Lower lobe of right lung (tissue), 2 donors: ENCODE data around the gene RBP4. TPM values are rescaled to one million over a fixed set of nuclear protein-coding genes. Genes with fewer than 3 reads are reported as not detected.
A peak's percentile ranks its signal among the peaks of the same experiment; 100 is the strongest.

Experiments
- ATAC-seq, 2 donors: fragments of 200-7000 bp; cut with Tn5 transposase; one replicate each; pipeline ENCODE4 v1.9.1; 2020 to 2022; ENCODE audit warnings: mild to moderate bottlenecking in 2 of 2, moderate library complexity in 2 of 2
- DNase-seq: peaks from one replicate; pipeline ENCODE4 v3.0.0-alpha.2; 2020
- H3K27ac ChIP-seq: fragments of 200-600 bp; one replicate; pipeline ENCODE4 v1.8.0; 2022
- H3K27me3 ChIP-seq: fragments of 200-600 bp; one replicate; pipeline ENCODE4 v1.8.0; 2022; ENCODE audit warnings: low read depth
- H3K36me3 ChIP-seq: fragments of 200-600 bp; one replicate; pipeline ENCODE4 v1.8.0; 2022; ENCODE audit warnings: mild to moderate bottlenecking
- H3K4me1 ChIP-seq: fragments of 200-600 bp; one replicate; pipeline ENCODE4 v1.8.0; 2022
- H3K4me3 ChIP-seq: fragments of 200-600 bp; one replicate; pipeline ENCODE4 v1.8.0; 2022; ENCODE audit warnings: mild to moderate bottlenecking
- H3K9me3 ChIP-seq: fragments of 200-600 bp; one replicate; pipeline ENCODE4 v1.8.0; 2022
- intact Hi-C: fragments of 100-400 bp; cut with DNase I; formaldehyde crosslinking; loops from one replicate; pipeline ENCODE4 v1.11.0; 2022
- total RNA-seq: library from RNA; stranded (reverse); fragmentation: NEBNext Ultra II Directional; extraction: Animal tissue kit (Norgen Biotek cat#: 25700); gene quantifications from one replicate; pipeline ENCODE4 v1.2.1, GENCODE V29; 2021
- TF ChIP-seq, protein P1 (sequence below): fragments of 200-600 bp; IDR thresholded peaks from one replicate; pipeline ENCODE4 v1.8.0; 2022; ENCODE audit warnings: antibody characterized with exemption, mild to moderate bottlenecking
- donor health status: DM: no; HTN: yes; CAD: no; lungs with severe emphysema.

Gene RBP4
- total RNA-seq, 1 donor from 2014 or later = 17.4 TPM

DNA sequence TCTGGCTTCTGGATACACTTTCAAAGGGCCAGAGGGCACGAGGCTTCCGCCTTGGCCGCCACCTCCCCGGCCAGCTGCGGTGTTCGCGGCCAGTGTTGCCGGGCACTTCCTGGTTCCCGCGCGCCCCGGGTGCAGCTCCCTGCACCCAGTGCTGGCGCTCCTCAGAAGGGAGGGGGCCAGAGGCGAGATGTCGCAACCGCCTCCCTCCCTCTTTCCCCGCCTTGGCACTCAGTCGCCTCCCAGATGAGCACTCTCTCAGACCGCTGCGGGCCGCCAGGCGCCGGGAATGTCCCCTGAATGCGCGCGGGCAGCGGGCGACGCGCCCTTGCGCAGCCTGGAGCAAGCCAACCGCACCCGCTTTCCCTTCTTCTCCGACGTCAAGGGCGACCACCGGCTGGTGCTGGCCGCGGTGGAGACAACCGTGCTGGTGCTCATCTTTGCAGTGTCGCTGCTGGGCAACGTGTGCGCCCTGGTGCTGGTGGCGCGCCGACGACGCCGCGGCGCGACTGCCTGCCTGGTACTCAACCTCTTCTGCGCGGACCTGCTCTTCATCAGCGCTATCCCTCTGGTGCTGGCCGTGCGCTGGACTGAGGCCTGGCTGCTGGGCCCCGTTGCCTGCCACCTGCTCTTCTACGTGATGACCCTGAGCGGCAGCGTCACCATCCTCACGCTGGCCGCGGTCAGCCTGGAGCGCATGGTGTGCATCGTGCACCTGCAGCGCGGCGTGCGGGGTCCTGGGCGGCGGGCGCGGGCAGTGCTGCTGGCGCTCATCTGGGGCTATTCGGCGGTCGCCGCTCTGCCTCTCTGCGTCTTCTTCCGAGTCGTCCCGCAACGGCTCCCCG, 34.4 kb downstream of the RBP4 start, which contains the start of gene FFAR4:
Gene FFAR4, plus strand, starts transcription at position 231 of the 842 bp plus-strand sequence. Its CDS starts 56 bp downstream, at position 287.
- intact Hi-C loops = no loop called here
- TF ChIP-seq, protein P1, sequence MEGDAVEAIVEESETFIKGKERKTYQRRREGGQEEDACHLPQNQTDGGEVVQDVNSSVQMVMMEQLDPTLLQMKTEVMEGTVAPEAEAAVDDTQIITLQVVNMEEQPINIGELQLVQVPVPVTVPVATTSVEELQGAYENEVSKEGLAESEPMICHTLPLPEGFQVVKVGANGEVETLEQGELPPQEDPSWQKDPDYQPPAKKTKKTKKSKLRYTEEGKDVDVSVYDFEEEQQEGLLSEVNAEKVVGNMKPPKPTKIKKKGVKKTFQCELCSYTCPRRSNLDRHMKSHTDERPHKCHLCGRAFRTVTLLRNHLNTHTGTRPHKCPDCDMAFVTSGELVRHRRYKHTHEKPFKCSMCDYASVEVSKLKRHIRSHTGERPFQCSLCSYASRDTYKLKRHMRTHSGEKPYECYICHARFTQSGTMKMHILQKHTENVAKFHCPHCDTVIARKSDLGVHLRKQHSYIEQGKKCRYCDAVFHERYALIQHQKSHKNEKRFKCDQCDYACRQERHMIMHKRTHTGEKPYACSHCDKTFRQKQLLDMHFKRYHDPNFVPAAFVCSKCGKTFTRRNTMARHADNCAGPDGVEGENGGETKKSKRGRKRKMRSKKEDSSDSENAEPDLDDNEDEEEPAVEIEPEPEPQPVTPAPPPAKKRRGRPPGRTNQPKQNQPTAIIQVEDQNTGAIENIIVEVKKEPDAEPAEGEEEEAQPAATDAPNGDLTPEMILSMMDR = no peak
- peak; percentile 77 to 90 for ATAC-seq
- no peaks in the 10 kb centered on the region for H3K9me3 ChIP-seq
- peaks cover 13% of the 10 kb centered on the region for H3K4me1 ChIP-seq
- no peaks in the 10 kb centered on the region for H3K36me3 ChIP-seq
- DNase-seq = peak; percentile 80
- H3K27me3 ChIP-seq = peaks cover 39% of the 10 kb centered on the region
- H3K4me3 ChIP-seq = peak within 1 kb of the TSS; percentile 48
- H3K27ac ChIP-seq = peak within 1 kb of the TSS; percentile 34

DNA sequence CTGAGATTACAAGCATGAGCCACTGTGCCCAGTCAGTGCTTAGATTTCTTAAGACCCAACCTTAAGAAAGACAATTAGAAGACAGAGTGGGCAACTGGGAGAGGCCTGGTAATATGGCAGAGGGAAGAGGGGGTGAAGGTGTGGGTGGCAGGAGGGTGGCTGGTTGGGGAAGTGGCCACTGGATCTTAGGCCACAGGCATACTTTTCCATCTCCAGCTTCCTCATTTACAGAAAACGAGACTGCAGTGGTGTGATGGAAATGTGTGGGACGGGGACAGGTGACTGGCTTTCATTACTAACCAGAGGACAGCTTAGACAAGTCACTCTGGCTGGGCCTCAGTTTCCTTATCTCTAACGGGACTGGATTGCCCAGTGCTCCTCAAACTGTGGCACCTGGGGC, 35.6 kb downstream of the RBP4 start:
- TF ChIP-seq, protein P1 = no peak
- H3K27ac ChIP-seq = no peak overlapping the region
- H3K36me3 ChIP-seq = no peaks in the 10 kb centered on the region
- H3K4me3 ChIP-seq = no peak overlapping the region
- intact Hi-C loops = no loop called here
- H3K4me1 ChIP-seq = peaks cover 13% of the 10 kb centered on the region
- ATAC-seq = peak; percentile 57 to 63
- peaks cover 39% of the 10 kb centered on the region for H3K27me3 ChIP-seq
- H3K9me3 ChIP-seq = no peaks in the 10 kb centered on the region
- peak; percentile 63 for DNase-seq

DNA sequence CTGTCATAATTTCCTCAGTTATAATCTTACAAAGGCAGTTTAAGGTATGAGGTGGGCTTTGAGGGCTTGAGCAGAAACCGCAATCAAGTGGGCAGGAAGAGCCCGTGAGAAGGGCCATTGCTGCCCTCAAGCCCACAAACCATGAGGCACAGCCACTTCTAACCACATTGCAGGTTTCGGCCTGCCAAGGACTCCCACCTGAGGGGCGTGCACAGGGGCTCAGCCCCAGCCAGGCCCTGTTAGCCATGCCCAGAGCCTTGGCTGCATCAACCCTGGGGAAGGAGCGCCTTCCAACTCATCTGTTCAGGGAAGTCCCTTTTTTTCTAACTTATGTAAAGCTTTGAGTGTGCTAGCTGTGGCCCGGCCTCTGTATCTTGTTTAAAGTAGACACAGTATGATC, 40.5 kb downstream of the RBP4 start:
- ATAC-seq (no peak), DNase-seq (no peak)
- Histone ChIP-seq H3K9me3 (no peaks in the 10 kb centered on the region), H3K27me3 (no peaks in the 10 kb centered on the region), H3K4me1 (no peaks in the 10 kb centered on the region), H3K4me3 (no peak overlapping the region), H3K27ac (no peak overlapping the region), H3K36me3 (no peaks in the 10 kb centered on the region)
- intact Hi-C loops = no loop called here
- TF ChIP-seq, protein P1 = no peak

DNA sequence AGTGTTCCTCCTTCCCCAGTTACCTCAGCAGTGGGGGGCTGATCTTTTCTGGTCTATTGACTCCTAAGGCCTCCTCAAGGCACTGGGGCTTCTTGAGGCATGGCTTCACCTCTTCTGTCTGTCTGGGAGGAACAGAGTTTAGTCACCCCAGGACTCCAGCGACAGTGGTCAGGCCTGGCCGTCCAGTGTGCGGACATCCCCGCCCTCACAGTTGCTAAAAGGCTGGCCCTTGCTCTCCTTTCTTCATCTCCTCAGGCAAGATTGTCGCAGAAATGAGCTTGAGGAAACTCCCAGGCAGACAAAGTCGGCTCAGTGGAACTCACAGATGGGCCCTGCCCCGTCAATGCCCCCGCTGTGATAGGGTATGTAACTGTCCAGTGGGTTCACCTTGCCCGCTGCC, 41.5 kb downstream of the RBP4 start:
- intact Hi-C loops = no loop called here
- DNase-seq = peak; percentile 65
- no peaks in the 10 kb centered on the region for H3K4me1 ChIP-seq
- H3K36me3 ChIP-seq = no peaks in the 10 kb centered on the region
- ATAC-seq = peak; percentile 54
- H3K4me3 ChIP-seq = no peak overlapping the region
- H3K27ac ChIP-seq = no peak overlapping the region
- TF ChIP-seq, protein P1 = no peak
- no peaks in the 10 kb centered on the region for H3K27me3 ChIP-seq
- H3K9me3 ChIP-seq = no peaks in the 10 kb centered on the region

DNA sequence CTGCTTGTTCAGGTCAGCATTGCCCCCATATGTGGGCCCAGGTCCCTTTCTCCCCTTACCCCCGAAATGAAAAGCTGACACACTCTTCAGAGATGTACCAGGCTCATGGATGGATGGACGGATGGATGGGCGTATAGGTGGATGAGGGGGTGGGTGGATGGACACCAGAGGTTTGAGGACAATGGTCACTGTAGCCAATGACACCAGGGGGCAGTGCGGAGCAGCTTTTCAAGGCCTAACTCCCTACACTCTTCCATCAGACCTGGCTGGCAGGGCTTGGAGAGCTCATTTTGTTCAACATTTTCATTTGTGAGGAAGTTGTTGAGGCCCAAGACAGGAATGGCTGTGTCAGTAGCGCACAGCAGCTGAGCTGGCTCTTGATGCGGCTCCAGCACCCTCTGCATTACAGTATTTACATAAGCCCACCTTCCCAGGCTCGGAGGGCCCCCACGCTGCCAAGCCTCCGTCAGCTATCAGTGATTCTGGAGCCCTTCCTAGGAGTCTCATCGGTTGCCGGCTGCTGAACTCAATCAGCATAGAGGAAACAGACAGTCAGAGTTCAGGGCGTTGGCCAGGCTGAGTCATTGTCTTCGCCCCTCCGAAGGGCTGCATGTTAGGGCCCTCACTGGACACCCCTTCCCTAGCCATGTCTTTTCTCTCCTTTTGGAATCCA, 46.1 kb downstream of the RBP4 start:
- no peak overlapping the region for H3K4me3 ChIP-seq
- H3K27me3 ChIP-seq = no peaks in the 10 kb centered on the region
- TF ChIP-seq, protein P1 = peak; percentile 69
- peak; percentile 85 to 90 for ATAC-seq
- intact Hi-C loops = no loop called here
- H3K4me1 ChIP-seq = no peaks in the 10 kb centered on the region
- no peaks in the 10 kb centered on the region for H3K9me3 ChIP-seq
- H3K27ac ChIP-seq = peak overlapping the region; percentile 60
- H3K36me3 ChIP-seq = no peaks in the 10 kb centered on the region
- DNase-seq = peak; percentile 81
